NB4 (cell line): ENCODE measurements around the gene IRF9.

Experiments used
- CTCF ChIP-seq: IDR thresholded peaks from one replicate; pipeline ENCODE4 v1.5.1; 2012; ENCODE audit warnings: low read depth, low read length
- MAX ChIP-seq: IDR thresholded peaks from 2 replicates; pipeline ENCODE4 v1.6.1; 2011; ENCODE audit warnings: low read depth, low read length
- POLR2A ChIP-seq: IDR thresholded peaks from 2 replicates; pipeline ENCODE4 v1.6.1; 2011; ENCODE audit warnings: mild to moderate bottlenecking; ENCODE audit not compliant: insufficient read length; ENCODE audit errors: extremely low read depth

- TF ChIP-seq POLR2A, result no peak
- TF ChIP-seq CTCF, result no peak
- TF ChIP-seq MAX, result no peak
These were observed 16.8 kb downstream of the IRF9 start for GRCh38 chr14:24177891-24178290.
